Right ventricle myocardium inferior (tissue), 1 donor: ENCODE measurements around the gene ASF1A. TPM values are rescaled to one million over a fixed set of nuclear protein-coding genes. Genes with fewer than 3 reads are reported as not detected.

Source experiments
- ATAC-seq: fragments of 200-7000 bp; cut with Tn5 transposase; one replicate; pipeline ENCODE4 v1.9.1; 2020; ENCODE audit warnings: mild to moderate bottlenecking, moderate library complexity
- DNase-seq: peaks from one replicate; pipeline ENCODE4 v3.0.0; 2021; ENCODE audit errors: missing footprints
- intact Hi-C: fragments of 100-400 bp; cut with DNase I; formaldehyde crosslinking; loops from one replicate; pipeline ENCODE4 v1.11.0; 2022
- total RNA-seq: library from RNA; stranded (reverse); fragmentation: NEBNext Ultra II Directional; extraction: Animal tissue kit (Norgen Biotek cat#: 25700); gene quantifications from one replicate; pipeline ENCODE4 v1.2.1, GENCODE V29; 2021
- donor health status: DM: no; HTN: yes; CAD: no; lungs with severe emphysema.

Gene ASF1A
- total RNA-seq, 1 donor from 2014 or later = 21.7 TPM

DNA sequence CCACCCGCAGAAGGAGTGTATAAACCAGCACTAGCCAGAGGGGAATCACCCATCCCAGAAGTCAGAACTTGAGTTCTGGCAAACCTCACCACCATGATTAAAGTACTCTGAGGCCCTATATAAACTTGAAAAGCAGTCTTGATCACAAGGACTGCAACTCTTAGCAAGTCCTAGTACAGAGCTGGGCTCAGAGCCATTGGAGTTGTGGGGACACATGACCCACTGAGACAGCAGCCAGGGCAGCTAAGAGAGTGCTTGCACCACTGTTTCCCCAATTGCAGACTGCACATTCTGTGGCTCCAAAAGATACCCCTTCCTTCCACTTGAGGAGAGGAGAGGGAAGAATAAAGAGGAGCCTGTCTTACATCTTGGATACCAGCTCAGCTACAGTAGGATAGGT, 45.7 kb downstream of the ASF1A start:
- ATAC-seq (peak; percentile 27), DNase-seq (no peak)
- intact Hi-C loops = no loop called here

DNA sequence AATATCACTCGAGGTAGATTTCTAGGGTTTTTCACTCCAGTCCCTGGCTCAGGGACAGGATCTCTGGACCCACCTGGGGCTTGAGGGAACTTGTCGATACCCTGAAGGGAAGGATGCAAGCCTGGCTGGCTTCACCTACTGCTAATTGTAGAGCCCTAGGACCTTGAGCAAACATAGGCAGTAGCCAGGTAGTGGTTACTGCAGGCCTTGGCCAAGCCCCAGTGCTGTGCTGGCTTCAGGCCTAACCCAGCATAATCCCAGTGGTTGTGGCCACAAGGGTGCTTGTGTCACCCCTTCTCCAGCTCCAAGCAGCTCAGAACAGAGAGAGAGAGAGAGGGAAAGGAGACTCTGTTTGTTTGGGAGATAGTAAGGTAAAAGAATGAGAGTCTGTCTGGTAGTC, 46.8 kb downstream of the ASF1A start:
- DNase-seq (peak; percentile 56), ATAC-seq (no peak)
- intact Hi-C loops = no loop called here

GRCh38 chr6:118945217-118945616, 51.3 kb downstream of the ASF1A start:
- ATAC-seq = no peak
- no peak for DNase-seq
- intact Hi-C loops = no loop called here

- no peak for DNase-seq
- no peak for ATAC-seq
- intact Hi-C loops = no loop called here
Observed at GRCh38 chr6:118952683-118953082, 58.7 kb downstream of the ASF1A start.

- no peak for ATAC-seq
- no peak for DNase-seq
- intact Hi-C loops = no loop called here
Observed at GRCh38 chr6:118953391-118953790, 59.4 kb downstream of the ASF1A start.

Other genes with a start within 250 kb of the ASF1A start
- gene CEP85L, start 242.6 kb upstream of the ASF1A start, total RNA-seq = 16.7 TPM
- gene MCM9, start 41.0 kb downstream of the ASF1A start, total RNA-seq = 4.5 TPM
- 2.4 TPM for gene FAM184A, start 184.5 kb downstream of the ASF1A start, total RNA-seq